Mammary epithelial cell (primary cell): ENCODE measurements around the gene GLB1L3.

Source experiments
- CTCF ChIP-seq, 2 donors: IDR thresholded peaks in 1 of 2; conservative IDR thresholded peaks in 1 of 2; 2 replicates each; pipeline ENCODE4 v1.5.1; 2011 to 2012; ENCODE audit warnings: inconsistent platforms in 2 of 2, low read length in 2 of 2, mild to moderate bottlenecking in 2 of 2, control low read depth in 1 of 2, low read depth in 1 of 2; ENCODE audit not compliant: insufficient read depth in 1 of 2; ENCODE audit errors: extremely low read depth in 1 of 2
- EZH2 ChIP-seq: IDR thresholded peaks from 2 replicates; pipeline ENCODE4 v1.6.1; 2012; ENCODE audit warnings: low read length, inconsistent platforms, borderline replicate concordance

- TF ChIP-seq EZH2 (no peak), CTCF (conservative IDR thresholded peaks at IDR 0.05 in 1 of 2, IDR thresholded peaks at IDR 0.05 in 1 of 2; ENCODE audit: extremely low read depth in 1 of 2, insufficient read depth in 1 of 2, low read depth in 1 of 2, low read length in 2 of 2) (no peak)
Observed at GRCh38 chr11:134278356-134278755, 2.2 kb downstream of the GLB1L3 start.
